HG03064 (cell line): Measurements from ENCODE around the gene INPP5B.

Experiments used
- ATAC-seq: cut with Tn5 transposase; IDR thresholded peaks from one replicate; pipeline ENCODE4 v1.9.1; 2021; ENCODE audit warnings: low read depth; ENCODE audit not compliant: unreplicated experiment

Gene INPP5B

DNA sequence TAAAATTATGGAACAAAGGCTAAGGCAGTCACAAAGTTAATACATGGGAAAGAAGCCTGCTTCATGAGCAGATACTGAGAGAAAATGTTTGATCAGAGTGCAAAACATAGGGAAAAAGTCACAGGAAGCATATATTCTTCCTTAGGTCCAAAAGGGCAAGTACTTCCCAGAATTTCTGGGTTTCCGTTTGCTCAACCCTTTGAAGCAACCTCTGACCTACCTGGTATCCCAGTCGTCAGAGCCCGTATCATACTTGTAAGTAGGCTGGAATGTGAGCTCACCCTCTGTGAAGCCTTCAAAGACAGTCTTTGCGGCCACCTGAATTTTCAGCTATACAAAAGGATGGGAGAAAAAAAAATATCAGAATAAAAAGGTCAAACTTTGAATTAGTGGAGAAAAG is 67.0 kb downstream of the INPP5B start:
- no peak for ATAC-seq

DNA sequence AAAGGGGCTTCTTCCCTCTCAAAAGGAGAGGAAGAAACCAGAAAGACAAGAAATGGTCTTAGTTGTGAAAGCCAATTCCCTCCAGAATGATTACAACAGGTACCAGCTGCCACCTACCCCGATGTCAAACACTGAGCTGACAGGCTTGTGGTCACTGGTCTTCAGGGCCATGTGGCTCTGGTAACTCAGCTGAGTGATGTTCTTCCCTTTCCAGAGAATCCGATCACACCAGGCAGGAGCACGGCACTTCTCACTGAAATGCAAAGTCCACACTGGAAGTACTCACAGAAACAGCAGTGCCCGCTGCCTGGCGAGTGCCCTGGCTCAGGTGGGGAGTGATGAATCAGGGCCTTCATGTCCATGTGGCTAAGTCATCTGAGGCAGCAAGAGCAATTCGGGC is 68.8 kb downstream of the INPP5B start:
- no peak for ATAC-seq

DNA sequence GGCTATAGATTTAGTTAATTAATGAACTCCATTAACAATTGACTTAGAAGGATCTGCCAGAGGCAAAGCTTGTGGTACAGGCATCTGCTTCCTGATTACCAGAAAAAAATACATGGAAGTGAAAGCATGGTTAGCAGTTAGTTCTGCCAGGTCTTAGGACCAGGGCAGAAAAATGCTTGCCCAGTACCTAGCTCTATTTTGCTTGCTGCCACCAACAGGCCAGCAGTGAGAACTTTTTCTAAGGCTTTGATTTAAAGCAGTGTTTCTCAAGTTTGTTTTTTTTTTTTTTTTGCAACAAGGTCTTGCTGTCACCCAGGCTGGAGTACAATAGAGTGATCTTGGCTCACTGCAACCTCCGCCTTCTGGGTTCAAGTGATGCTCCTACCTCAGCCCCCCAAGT is 71.0 kb downstream of the INPP5B start:
- ATAC-seq: no peak

DNA sequence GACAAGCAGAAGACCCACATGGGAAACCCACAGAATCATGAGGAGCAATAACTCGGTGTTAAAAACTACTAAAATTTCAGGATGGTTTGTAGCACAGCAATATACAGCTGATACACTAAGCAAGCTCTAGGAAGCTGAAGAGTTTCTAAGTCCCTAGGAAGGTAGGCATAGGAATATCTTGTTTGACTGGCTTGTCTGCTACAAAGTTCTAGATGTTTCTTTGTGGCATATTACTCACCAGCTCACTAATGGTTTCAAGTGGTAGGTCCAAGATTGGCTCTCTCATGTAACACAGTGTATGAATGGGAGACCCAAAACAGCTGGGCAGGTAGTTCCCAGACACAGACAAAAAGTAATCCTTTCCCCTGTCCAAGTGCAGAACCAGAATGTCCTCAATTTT is 74.2 kb downstream of the INPP5B start:
- no peak for ATAC-seq

DNA sequence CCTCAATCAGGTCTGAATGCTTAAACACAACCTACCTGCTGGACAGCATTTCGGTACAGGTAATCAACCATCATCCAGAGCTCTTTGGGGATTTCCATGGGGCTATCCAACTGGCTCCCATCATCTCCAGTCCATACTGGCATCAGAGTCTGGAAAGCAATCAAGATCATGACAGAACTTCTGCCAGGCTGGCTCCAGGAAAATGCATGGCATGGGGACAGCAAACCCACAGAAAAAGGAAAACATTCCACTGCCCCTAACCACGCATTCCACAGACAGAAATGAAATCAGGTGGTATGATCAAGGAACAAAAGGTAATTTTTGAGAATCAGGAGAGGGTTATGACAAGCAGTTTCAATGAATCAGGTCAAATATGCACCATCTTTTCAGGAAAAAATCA is 78.4 kb downstream of the INPP5B start:
- no peak for ATAC-seq

DNA sequence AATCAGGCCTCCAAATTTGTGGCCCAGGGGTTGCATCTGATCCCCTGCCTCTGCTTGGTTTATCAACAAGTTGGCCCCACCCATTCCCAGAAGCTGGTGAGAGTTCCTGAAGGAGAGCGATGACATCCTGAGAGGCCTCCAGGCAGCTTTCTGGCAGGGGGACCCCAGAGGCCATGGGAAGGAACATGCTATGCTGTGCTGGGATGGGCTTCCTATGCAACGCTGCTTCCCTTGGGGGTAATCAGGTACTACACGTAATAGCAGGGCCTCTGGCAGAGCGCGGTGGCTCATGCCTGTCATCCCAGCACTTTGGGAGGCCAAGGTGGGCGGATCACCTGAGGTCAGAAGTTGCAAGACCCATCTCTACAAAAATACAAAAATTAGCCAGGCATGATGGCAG is 79.1 kb downstream of the INPP5B start:
- no peak for ATAC-seq

DNA sequence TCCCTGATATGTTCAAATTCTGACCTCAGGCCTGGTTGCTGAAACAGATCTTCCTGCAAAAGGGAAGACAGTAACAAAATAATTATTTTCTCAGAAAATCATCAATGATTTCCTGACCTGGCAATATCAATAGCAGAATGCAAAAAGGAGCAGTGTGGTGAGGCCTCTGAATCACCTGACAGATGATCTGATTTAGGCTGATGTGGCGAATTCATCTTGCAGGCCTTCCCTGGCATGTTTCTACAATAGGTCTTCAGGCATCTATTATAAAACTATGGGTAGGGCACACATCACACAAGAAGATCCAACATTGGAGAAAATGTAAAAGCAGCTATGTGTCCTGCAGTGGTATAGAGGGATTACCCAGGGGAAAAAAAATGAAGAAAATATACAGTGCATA is 80.4 kb downstream of the INPP5B start:
- no peak for ATAC-seq

DNA sequence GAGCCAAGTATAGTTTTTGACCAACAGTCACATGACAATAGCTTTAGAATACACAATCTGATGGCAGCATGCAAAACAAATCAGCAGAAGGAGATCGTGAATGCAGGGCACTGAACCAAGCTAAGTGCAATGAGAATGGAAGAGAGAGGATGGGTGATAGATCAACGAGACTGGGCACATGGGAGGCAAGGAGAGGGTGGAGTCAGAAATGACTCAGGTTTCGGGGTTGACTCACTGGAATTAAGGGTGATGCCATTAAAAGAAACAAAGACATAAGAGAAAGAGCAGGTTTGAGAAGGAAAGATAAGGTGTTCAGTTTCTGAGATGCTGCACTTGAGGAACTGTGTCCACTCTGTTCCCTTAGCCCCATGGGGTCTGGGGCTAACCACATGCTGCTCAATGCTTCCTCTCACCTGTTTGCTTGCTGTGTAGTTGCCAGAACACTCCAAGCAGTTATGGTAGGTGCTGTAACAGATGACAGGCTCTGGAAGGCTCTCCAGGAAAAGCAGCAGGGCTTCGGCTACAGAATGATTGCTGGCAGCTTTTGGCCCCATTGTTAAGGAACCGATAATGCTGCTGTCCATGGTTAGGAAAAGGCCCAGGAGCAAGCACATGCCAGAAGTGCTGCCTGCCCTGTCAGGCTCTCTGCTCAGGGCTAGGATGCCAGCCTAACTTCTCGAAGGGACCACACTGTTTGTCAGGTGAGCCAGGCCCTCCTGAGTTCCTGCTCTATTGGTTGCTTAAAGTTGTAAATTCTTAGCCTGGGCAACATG is 81.3 kb downstream of the INPP5B start:
- no peak for ATAC-seq

DNA sequence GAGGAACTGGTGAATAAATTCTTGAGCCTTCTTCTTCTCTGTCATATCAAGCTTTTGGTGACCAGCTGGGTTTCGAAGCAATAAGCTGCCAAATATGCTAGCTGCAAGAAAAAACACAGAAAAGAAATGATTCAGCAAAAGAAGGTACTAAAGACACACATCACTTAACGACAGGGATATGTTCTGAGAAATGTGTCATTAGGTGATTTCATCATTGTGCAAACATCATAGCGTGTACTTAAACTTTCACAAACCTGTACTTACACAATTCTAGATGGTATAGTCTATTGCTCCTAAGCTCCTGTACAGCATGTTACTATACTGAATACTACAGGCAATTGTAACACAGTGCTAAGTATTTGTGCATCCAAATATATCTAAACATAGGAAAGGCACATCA is 84.5 kb downstream of the INPP5B start:
- no peak for ATAC-seq

DNA sequence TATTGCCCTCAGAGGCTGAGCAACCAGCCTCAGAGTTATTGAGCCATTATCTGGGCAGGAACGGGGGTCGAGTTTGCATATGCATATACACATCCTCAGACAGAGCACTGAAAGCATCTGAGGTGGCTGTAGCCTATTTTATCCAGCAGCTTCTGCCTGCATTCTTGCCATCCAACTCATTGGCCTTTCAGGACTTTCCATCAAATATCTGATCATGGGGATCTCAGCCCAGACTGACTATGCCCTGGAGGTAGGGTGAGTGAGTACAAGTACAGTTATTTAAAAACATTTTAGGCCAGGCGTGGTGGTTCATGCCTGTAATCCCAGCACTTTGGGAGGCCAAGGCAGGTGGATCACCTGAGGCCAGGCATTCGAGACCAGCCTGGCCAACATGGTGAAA is 85.7 kb downstream of the INPP5B start:
- no peak for ATAC-seq

DNA sequence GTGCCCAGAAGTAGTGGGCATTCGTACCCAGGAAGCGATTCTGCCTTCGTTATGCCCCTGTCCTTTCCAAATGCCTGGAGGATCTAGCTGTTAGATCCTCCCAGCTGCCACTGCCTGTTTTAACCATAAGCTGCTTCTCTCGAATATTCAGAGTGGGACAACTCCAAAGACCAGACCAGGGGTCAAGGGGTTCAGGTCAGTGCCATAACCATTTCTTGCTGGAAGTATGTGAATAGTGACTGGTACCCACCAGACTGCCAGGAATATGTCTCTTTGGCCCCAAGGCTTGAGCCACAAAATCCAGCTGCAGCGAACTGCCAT is 86.5 kb downstream of the INPP5B start:
- ATAC-seq: no peak

DNA sequence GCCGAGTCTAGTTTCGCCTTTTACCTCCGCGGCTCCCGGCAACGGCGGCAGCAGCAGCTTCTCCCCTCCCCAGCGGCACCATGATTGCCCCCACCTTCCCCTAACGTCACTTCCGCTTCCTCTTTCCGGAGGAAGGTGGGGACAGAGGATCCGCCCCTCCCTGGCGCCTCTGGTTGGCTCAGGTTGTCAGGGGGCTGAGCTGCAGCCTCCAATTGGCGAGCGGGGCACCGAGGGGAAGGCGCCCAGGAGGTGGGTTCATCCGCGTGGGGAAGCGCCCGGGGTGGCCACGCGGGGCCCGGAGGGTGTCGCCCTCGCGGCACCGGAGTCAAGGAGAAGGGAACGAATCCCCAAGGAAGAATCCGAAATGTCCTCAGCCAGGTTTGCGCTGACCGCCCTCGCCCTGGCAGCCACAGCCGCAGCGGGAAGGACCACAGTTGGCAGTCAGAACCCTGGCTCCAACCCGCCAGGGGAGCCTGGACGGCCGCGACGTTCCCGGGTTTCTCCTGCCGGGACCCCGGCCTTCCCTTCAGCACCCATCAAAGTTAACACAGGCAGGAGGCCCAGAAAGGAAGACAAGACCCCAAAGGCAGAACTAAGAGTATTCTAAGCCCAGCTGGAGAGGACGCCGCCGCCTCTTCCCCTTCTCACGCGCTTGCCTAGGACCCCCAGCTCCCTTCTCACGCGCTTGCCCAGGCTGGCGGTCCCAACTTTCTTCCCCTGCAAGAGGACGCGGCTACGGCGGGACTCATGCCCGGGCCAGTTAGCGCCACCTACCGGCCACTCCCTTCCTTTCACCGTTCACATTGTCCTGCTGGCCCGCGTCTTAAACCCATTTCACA is 87.1 kb downstream of the INPP5B start, which contains the start of gene MTF1:
Gene MTF1, minus strand, starts transcription at position 86 of the 839 bp plus-strand sequence. CDS start 1,934 bp downstream, outside the sequence.
- peak; percentile 87 for ATAC-seq

DNA sequence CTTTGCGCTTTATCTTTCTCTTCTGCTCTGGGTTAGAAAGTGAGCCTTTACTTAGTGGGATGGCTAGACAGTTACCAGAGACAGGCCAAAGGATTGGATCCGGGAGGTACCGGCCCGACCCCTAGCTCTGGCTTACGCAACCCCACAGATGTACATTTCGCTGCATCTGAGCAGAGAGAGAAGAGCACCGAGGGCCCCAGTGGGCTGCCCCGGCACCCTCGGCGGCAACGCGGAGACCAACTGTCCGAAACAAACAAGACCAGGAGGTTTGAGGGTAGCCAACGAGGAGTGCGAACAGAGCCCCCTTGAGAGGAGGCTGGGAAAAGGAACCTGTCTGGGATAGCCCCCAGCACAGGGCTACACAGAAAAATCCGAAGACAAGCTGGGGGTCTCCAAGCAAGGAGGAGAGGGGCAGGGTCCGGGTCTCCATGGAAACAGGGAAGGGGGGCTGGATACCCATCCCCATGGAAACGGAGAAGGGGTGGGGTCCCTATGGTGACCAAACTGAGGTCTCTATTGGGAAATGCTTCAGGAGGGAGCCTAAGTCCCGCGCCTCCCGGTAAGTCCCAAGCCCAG is 87.8 kb downstream of the INPP5B start:
- ATAC-seq: peak; percentile 17

DNA sequence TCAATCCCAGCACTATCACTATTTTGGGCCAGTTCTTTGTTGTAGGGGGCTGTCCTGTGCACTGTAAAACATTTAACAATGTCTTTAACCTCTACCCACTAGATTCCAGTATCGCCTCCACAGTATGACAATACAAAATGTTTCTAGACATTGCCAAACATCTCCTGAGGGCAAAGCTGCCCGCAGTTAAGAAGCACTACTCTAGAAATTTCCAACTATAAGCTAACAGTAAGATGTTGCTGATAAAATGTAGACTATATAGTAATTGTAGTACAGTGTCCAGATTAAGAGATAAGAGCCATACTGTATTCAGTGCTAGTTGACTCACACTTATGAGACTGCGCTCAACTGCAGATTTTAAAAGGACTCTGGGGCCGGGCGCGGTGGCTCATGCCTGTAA is 92.4 kb downstream of the INPP5B start:
- no peak for ATAC-seq

DNA sequence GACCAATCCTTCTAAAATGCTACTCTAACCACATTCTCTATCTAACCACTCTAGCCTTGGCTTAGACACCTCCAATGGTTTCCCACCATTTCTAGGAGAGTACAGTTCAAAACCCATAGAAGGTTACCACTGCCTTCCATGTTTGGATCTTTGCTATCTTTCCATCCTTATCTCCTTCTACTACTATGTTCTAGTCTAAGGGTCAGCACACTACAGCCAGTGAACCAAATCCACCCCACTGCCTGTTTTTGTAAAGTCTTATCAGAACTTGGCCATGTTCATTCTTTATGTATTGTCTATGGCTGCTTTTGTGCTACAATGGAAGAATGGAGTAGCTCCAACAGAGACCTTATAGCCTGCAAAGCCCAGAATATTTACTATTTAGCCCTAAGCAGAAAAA is 93.7 kb downstream of the INPP5B start:
- no peak for ATAC-seq

DNA sequence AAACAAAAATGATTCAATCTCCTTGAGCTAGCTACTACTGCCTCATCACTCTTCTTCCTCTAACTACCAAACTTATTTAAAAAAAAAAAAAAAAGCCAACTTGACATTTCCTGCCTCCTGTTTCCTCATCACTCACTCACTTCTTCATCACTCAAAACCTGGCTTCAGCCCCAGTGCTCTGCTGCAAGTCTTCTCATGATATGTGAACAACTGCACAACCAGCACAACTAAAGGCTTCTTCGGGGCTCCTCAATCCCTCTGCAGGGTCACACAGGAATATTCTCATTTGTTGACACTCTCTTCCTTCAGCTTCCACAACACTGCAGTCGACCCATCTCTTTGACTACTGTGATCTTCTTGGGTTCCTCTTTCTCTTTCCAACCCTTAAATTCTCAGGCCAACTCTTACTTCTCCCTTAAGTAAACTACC is 95.1 kb downstream of the INPP5B start:
- ATAC-seq: no peak

DNA sequence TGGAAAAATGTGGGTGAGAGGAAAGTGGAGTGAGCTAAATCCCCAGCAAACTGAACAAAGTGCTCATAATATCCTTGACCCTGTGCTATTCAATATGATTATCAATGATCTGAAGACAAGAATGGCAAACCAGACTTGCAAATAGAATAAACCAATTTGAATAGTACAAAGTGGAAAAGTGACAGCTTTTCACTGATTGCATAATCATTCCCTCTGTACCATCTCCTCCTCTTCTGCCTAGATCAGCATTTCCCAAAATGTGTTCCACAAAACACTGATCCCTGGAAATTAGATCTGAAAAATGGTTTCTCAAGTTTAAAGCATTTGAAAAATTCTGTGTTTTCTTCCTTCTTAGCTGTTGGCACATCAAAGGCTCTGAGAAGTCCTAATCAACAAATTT is 95.6 kb downstream of the INPP5B start:
- no peak for ATAC-seq

DNA sequence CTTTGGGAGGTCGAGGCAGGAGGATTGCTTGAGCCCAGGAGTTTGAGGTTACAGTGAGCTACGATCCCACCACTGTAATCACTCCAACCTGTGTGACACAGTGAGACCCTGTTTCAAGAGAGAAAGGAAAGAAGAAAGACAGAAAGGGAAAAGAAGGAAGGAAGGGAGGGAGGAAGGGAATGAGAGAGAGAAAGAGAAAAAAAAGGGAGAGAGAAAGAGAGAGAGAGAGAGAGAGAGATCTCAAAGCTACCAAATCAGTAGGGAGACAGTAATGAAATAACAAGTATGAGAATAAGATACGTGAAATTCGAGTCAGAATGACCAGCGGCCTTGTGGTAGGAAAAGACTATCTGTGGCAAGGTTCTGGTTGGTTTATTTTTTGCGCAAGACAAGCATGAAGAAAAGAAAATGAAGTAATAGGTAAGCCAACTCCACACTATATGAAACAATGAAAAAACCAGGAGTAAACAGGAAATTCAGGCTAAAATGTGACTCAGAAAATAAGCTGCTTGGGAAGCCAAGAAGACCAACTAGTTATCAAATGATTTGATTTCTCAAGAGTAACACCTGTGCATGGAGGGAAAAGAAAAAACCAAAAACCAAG is 96.4 kb downstream of the INPP5B start:
- no peak for ATAC-seq

DNA sequence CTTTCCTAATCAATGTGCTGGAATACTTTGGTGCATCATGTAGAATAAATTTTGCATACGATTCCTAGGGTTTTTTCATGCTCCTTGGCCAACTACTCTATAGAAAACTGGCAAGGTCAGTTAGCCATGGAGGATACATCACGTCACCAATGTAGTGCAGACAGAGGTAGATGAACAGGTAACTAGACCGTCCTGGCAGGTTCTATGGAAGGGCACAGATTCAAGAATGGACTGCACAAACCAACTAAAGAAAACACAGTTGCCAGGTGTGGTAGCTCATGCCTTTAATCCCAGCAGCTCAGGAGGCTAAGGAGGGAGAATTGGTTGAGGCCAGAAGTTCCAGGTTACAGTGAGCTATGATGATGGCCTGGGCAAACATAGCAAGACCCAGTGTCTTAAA is 97.4 kb downstream of the INPP5B start:
- no peak for ATAC-seq

DNA sequence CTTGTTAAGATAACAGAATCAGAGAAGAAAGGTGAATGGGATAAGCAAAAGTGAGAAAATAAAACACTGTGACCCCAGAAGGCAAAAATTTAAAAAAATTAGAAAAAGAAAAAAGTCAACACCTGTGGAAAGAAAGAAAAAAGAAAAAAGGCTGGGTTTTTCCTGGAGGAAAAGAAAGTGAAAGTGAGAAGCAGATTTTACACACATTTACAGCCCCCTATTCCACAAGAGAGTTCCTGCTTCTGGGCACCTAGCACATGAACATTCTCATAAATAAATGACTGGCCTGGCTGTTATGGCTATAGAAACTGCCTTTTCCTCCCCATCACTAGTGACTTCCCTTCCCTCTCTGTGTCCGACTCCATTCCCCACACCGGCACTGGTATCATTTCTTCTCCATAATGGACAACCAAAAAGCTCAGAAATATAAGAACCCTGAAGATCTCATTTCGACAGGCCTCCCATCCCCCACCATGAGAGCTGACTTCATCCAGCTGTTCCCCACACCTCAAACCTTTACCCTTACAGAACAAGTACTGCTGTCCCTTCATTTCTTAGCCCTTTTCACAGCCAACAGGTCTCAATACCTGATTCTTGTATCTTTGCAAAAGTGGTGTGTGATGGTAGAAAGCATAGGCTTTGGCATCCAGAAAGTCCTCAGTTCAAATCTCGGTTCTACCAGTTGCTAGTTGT is 100.1 kb downstream of the INPP5B start:
- no peak for ATAC-seq

DNA sequence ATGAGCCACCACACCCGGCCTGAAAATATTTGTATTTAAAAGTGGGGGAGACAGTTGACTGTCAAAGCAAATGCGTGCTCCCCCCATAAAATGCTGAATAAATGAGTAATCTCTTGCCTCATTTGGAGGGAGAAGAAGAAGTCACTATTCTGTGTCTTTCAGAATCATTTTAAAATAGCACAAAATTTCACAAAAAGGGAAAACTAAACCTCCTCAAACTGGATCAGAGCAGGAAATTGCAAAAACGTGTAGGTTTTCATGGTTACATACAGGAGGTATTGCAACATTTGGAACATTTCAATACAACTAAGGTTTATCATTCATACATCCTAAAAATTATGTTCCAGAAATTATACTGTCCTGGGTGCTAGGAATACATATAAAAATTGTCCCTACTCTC is 101.1 kb downstream of the INPP5B start:
- no peak for ATAC-seq
